GM12878 (cell line): ENCODE data around the gene CACHD1. TPM values are rescaled to one million over a fixed set of nuclear protein-coding genes. Genes with fewer than 3 reads are reported as not detected.

Source experiments
- ATAC-seq: fragments of 200-7000 bp; cut with Tn5 transposase; 3 replicates; pipeline ENCODE4 v1.9.1; 2020; ENCODE audit warnings: mild to moderate bottlenecking, moderate library complexity
- BruUV-seq: library from RNA; stranded (reverse); fragments of 400-500 nt; replicated peaks from 2 replicates; lab custom pipeline; 2021; lab: Mats Ljungman, UMichigan
- CTCF ChIA-PET: fragments of 300-600 bp; sonication (Branson Sonifier 250); formaldehyde crosslinking; extraction: SDS; loops from one replicate; lab custom pipeline; 2021; ENCODE audit warnings: inconsistent platforms; lab: Yijun Ruan, JAX
- POLR2A ChIA-PET: fragments of 350-600 bp; formaldehyde crosslinking; extraction: SDS; loops from one replicate; lab custom pipeline; 2021; ENCODE audit warnings: inconsistent platforms; lab: Charles Lee
- RAD21 ChIA-PET: fragments of 300-600 bp; sonication (Branson Sonifier 250); formaldehyde crosslinking; loops from one replicate; lab custom pipeline; 2023; ENCODE audit warnings: antibody characterized with exemption; ENCODE audit not compliant: unreplicated experiment; lab: Charles Lee
- SMC1A ChIA-PET: fragments of 300-600 bp; sonication (Branson Sonifier 250); formaldehyde crosslinking; loops from one replicate; lab custom pipeline; 2023; ENCODE audit not compliant: unreplicated experiment, uncharacterized antibody; lab: Charles Lee
- DNase-seq: peaks from one replicate; pipeline ENCODE4 v3.0.0-alpha.2; 2011; ENCODE audit warnings: low read depth, low spot score
- FAIRE-seq: peaks from 3 replicates; lab custom pipeline; 2011; peaks lifted over from hg19 to GRCh38; lab: Jason Lieb, UNC
- H2AFZ ChIP-seq: 2 replicates; pipeline ENCODE4 v1.6.0; 2011; ENCODE audit warnings: low read depth, low read length, control low read depth; ENCODE audit not compliant: control insufficient read depth
- H3K27ac ChIP-seq: 2 replicates; pipeline ENCODE4 v1.5.1; 2011; ENCODE audit warnings: control low read depth; ENCODE audit not compliant: control insufficient read depth, insufficient read depth
- H3K27me3 ChIP-seq, 2 experiments: replicated peaks in 1 of 2; 2 replicates each; pipeline versions ENCODE4 v1.6.0 to v1.6.1; 2011; ENCODE audit warnings: low read length in 1 of 2; ENCODE audit not compliant: control insufficient read depth in 2 of 2, insufficient read depth in 2 of 2
- H3K36me3 ChIP-seq, 2 experiments: 2 replicates each; pipeline ENCODE4 v1.5.1; 2011; ENCODE audit warnings: low read length in 1 of 2; ENCODE audit not compliant: control insufficient read depth in 2 of 2, insufficient read depth in 2 of 2
- H3K4me1 ChIP-seq: 2 replicates; pipeline ENCODE4 v1.6.1; 2011; ENCODE audit warnings: mild to moderate bottlenecking, low read length, moderate library complexity, mixed read lengths; ENCODE audit not compliant: control insufficient read depth, insufficient read depth
- H3K4me2 ChIP-seq: 2 replicates; pipeline ENCODE4 v1.6.0; 2011; ENCODE audit warnings: control low read depth; ENCODE audit not compliant: control insufficient read depth, insufficient read depth
- H3K4me3 ChIP-seq: fragments of 200-600 bp; sonication (generic); 2 replicates; pipeline ENCODE4 v1.5.1; 2016
- H3K79me2 ChIP-seq: 2 replicates; pipeline ENCODE4 v1.6.0; 2011; ENCODE audit warnings: low read length; ENCODE audit not compliant: control insufficient read depth, insufficient read depth
- H3K9ac ChIP-seq: 2 replicates; pipeline ENCODE4 v1.8.0; 2011; ENCODE audit warnings: low read length, control low read depth, mixed read lengths; ENCODE audit not compliant: control insufficient read depth, insufficient read depth
- H3K9me3 ChIP-seq: replicated peaks from 3 replicates; pipeline ENCODE4 v1.5.1; 2011; ENCODE audit warnings: mild to moderate bottlenecking, low read length; ENCODE audit not compliant: control insufficient read depth, insufficient read depth
- H4K20me1 ChIP-seq: 2 replicates; pipeline ENCODE4 v1.6.0; 2011; ENCODE audit not compliant: control insufficient read depth, insufficient read depth
- BCL11A ChIP-seq: IDR thresholded peaks from 2 replicates; pipeline ENCODE4 v1.6.1; 2011; ENCODE audit warnings: low read depth, low read length
- BHLHE40 ChIP-seq, 2 experiments: fragments of 450-650 bp in 1 of 2; IDR thresholded peaks; 2 replicates each; pipeline ENCODE4 v1.6.1; 2011 to 2017; ENCODE audit warnings: low read depth in 2 of 2, borderline replicate concordance in 1 of 2, improper control_type of control experiment in 1 of 2, low read length in 1 of 2, mild to moderate bottlenecking in 1 of 2
- CHD2 ChIP-seq: IDR thresholded peaks from 2 replicates; pipeline ENCODE4 v1.6.1; 2011; ENCODE audit warnings: low read depth, low read length, improper control_type of control experiment, borderline replicate concordance
- E2F8 ChIP-seq: fragments of 450-650 bp; IDR thresholded peaks from 2 replicates; pipeline ENCODE4 v1.6.1; 2018; ENCODE audit warnings: mild to moderate bottlenecking, low read depth, moderate library complexity; ENCODE audit not compliant: partially characterized antibody
- FOXK2 ChIP-seq: fragments of 450-650 bp; IDR thresholded peaks from 2 replicates; pipeline ENCODE4 v1.6.1; 2017; ENCODE audit warnings: mild to moderate bottlenecking, moderate library complexity
- HDGF ChIP-seq: fragments of 450-650 bp; IDR thresholded peaks from 2 replicates; pipeline ENCODE4 v1.6.1; 2016; ENCODE audit warnings: antibody characterized with exemption
- MAX ChIP-seq: IDR thresholded peaks from 2 replicates; pipeline ENCODE4 v1.6.1; 2012; ENCODE audit warnings: low read depth, low read length, improper control_type of control experiment
- MTA2 ChIP-seq: fragments of 450-650 bp; IDR thresholded peaks from 2 replicates; pipeline ENCODE4 v1.6.1; 2016; ENCODE audit warnings: low read depth, mild to moderate bottlenecking, moderate library complexity
- NFYA ChIP-seq: IDR thresholded peaks from 2 replicates; pipeline ENCODE4 v1.6.1; 2011; ENCODE audit warnings: low read depth, mild to moderate bottlenecking, low read length, improper control_type of control experiment, borderline replicate concordance
- NR2C1 ChIP-seq: fragments of 450-650 bp; IDR thresholded peaks from 2 replicates; pipeline ENCODE4 v1.6.1; 2017; ENCODE audit warnings: antibody characterized with exemption, mild to moderate bottlenecking, moderate library complexity
- PKNOX1 ChIP-seq: fragments of 450-650 bp; IDR thresholded peaks from 2 replicates; pipeline ENCODE4 v1.6.1; 2016; ENCODE audit warnings: mild to moderate bottlenecking
- POLR2AphosphoS5 ChIP-seq: IDR thresholded peaks from 2 replicates; pipeline ENCODE4 v1.6.1; 2011; ENCODE audit warnings: mild to moderate bottlenecking, low read length, inconsistent platforms
- RBBP5 ChIP-seq: fragments of 200-600 bp; sonication (generic); conservative IDR thresholded peaks from 2 replicates; pipeline ENCODE4 v1.6.1; 2016
- RFX5 ChIP-seq: IDR thresholded peaks from 2 replicates; pipeline ENCODE4 v1.6.1; 2011; ENCODE audit warnings: low read depth, low read length, improper control_type of control experiment
- SMC3 ChIP-seq: IDR thresholded peaks from 2 replicates; pipeline ENCODE4 v1.6.1; 2011; ENCODE audit warnings: low read length, improper control_type of control experiment, borderline replicate concordance
- USF2 ChIP-seq: IDR thresholded peaks from 2 replicates; pipeline ENCODE4 v1.6.1; 2011; ENCODE audit warnings: low read depth, low read length, improper control_type of control experiment, borderline replicate concordance
- YBX1 ChIP-seq: fragments of 450-650 bp; IDR thresholded peaks from 2 replicates; pipeline ENCODE4 v1.6.1; 2016; ENCODE audit warnings: antibody characterized with exemption
- ZBED1 ChIP-seq: IDR thresholded peaks from 2 replicates; pipeline ENCODE4 v1.6.1; 2016; ENCODE audit warnings: borderline replicate concordance
- ZZZ3 ChIP-seq: IDR thresholded peaks from 2 replicates; pipeline ENCODE4 v1.6.1; 2011; ENCODE audit warnings: low read depth; ENCODE audit not compliant: control insufficient read depth, insufficient read length
- WGBS: methylation state at CpG from one replicate; pipeline ENCODE4 v1.1.6; 2016; ENCODE audit warnings: low lambda C conversion rate; ENCODE audit not compliant: insufficient replicate concordance, insufficient coverage; ENCODE audit errors: missing lambda C conversion rate; 5-methylcytosine and 5-hydroxymethylcytosine counted together
- in situ Hi-C: fragments of 300-500 bp; cut with MboI; formaldehyde crosslinking; loops from 9 replicates; pipeline ENCODE4 v1.14.3; 2018; ENCODE audit warnings: mixed read lengths
- intact Hi-C: fragments of 100-400 bp; cut with micrococcal nuclease; formaldehyde crosslinking; loops from one replicate; pipeline ENCODE4 v1.14.2; 2022; ENCODE audit not compliant: unreplicated experiment
- polyA plus RNA-seq, 11 experiments: library from polyadenylated mRNA; depleted of rRNA in 4 of 11; unstranded in 6 of 11; stranded (reverse) in 5 of 11; fragments of >200 nt; fragmentation: Nextera tagmentation in 4 of 11; fragmentation: Illumina TruSeq in 1 of 11; extraction: Ambion mirVana in 4 of 11; extraction: Trizol in 1 of 11; gene quantifications; 1 replicate in 1 of 11; 2 replicates in 10 of 11; pipeline versions ENCODE4 v1.2.1 to v1.2.3, GENCODE V29; 2011 to 2016; ENCODE audit warnings: inconsistent platforms in 2 of 11, missing spikeins in 2 of 11, low read depth in 1 of 11
- total RNA-seq, 4 experiments: library from RNA; depleted of rRNA in 3 of 4; stranded (reverse); fragments of >200 nt in 3 of 4; fragmentation: Illumina TruSeq in 1 of 4; extraction: Trizol in 1 of 4; gene quantifications; 2 replicates each; pipeline versions ENCODE4 v1.2.1 to v1.2.3, GENCODE V29; 2013 to 2021

Gene CACHD1
- total and polyA plus RNA-seq, 10 of the 15 experiments (the other 5 are each of a cell fraction or from before 2014, with no cell fraction given): 0.03 TPM; not detected in 9

- H2AFZ ChIP-seq: no peak overlapping the region
- RAD21 ChIA-PET: no interaction called here
- in situ Hi-C loops: no loop called here
Observed at GRCh38 chr1:64505232-64505943, 35.5 kb downstream of the CACHD1 start.

More at GRCh38 chr1:64505232-64505943, 35.5 kb downstream of the CACHD1 start:
- Histone ChIP-seq H4K20me1 (no peaks in the 10 kb centered on the region), H3K27ac (no peak overlapping the region), H3K36me3 (no peaks in the 10 kb centered on the region), H3K9me3 (no peaks in the 10 kb centered on the region), H3K4me3 (no peak overlapping the region), H3K4me2 (no peak overlapping the region), H3K9ac (no peak overlapping the region), H3K27me3 (peaks cover 0 to 5% of the 10 kb centered on the region in 2 experiments), H3K4me1 (no peaks in the 10 kb centered on the region), H3K79me2 (no peaks in the 10 kb centered on the region)
- TF ChIP-seq USF2: no peak
- TF ChIP-seq PKNOX1: no peak
- no peak for TF ChIP-seq HDGF
- TF ChIP-seq SMC3: no peak
- TF ChIP-seq MTA2: no peak
- TF ChIP-seq FOXK2: no peak
- TF ChIP-seq RBBP5: no peak
- TF ChIP-seq NFYA: no peak
- no peak for TF ChIP-seq ZZZ3
- TF ChIP-seq RFX5: no peak
- TF ChIP-seq POLR2AphosphoS5: no peak
- no peak for TF ChIP-seq YBX1
- no peak for TF ChIP-seq CHD2
- no peak for TF ChIP-seq ZBED1
- TF ChIP-seq NR2C1: no peak
- no peak for TF ChIP-seq BCL11A
- TF ChIP-seq MAX: no peak
- TF ChIP-seq BHLHE40 (IDR thresholded peaks at IDR 0.05; ENCODE audit: borderline replicate concordance in 1 of 2, low read depth in 2 of 2, low read length in 1 of 2): no peak
- TF ChIP-seq E2F8: no peak
- 25% methylated on average over 4 of the region's 51 CpGs for WGBS
- BruUV-seq: no TSS peak
- ChIA-PET SMC1A (no interaction called here), POLR2A (no interaction called here), CTCF (no interaction called here)
- FAIRE-seq: no peak
- ATAC-seq: no peak
- intact Hi-C loops: no loop called here
- DNase-seq: no peak
